ENCODE data around the gene APOD.

The APOD gene

GRCh38 chr3:195551381-195551978, 32.3 kb downstream of the APOD start:
- no peak for DNase-seq

- no peak for DNase-seq
Observed at GRCh38 chr3:195550723-195551122, 33.0 kb downstream of the APOD start.

GRCh38 chr3:195549931-195550519, 33.7 kb downstream of the APOD start:
- peak; percentile 15 for DNase-seq

- no peak for DNase-seq
Observed at GRCh38 chr3:195548987-195549386, 34.8 kb downstream of the APOD start.

GRCh38 chr3:195548501-195548900, 35.2 kb downstream of the APOD start:
- no peak for DNase-seq

GRCh38 chr3:195548006-195548405, 35.7 kb downstream of the APOD start:
- no peak for DNase-seq

- DNase-seq = peak; percentile 80
Observed at GRCh38 chr3:195546130-195546560, 37.6 kb downstream of the APOD start.

- no peak for DNase-seq
Observed at GRCh38 chr3:195544634-195545033, 39.1 kb downstream of the APOD start.

GRCh38 chr3:195544230-195544536, 39.6 kb downstream of the APOD start:
- no peak for DNase-seq

GRCh38 chr3:195543500-195544229, 40.1 kb downstream of the APOD start:
- DNase-seq = no peak

- peak; percentile 92 for DNase-seq
Observed at GRCh38 chr3:195542698-195543499, 40.8 kb downstream of the APOD start, which contains the start of gene PPP1R2. PPP1R2 (minus strand) TSS chr3:195543325; CDS start chr3:195543025, 300 bp downstream.

- peak; percentile 68 for DNase-seq
Observed at GRCh38 chr3:195542316-195542697, 41.4 kb downstream of the APOD start.

GRCh38 chr3:195540511-195540910, 43.2 kb downstream of the APOD start:
- no peak for DNase-seq

GRCh38 chr3:195540027-195540426, 43.7 kb downstream of the APOD start:
- DNase-seq = no peak

GRCh38 chr3:195539479-195539878, 44.3 kb downstream of the APOD start:
- DNase-seq = no peak

GRCh38 chr3:195537995-195538394, 45.7 kb downstream of the APOD start:
- DNase-seq = no peak

GRCh38 chr3:195535293-195535692, 48.4 kb downstream of the APOD start:
- DNase-seq = no peak

- DNase-seq = no peak
Observed at GRCh38 chr3:195532834-195533233, 50.9 kb downstream of the APOD start.

- no peak for DNase-seq
Observed at GRCh38 chr3:195532345-195532744, 51.4 kb downstream of the APOD start.

GRCh38 chr3:195531683-195532082, 52.1 kb downstream of the APOD start:
- no peak for DNase-seq

GRCh38 chr3:195526492-195526891, 57.2 kb downstream of the APOD start:
- DNase-seq = no peak

- no peak for DNase-seq
Observed at GRCh38 chr3:195524171-195524896, 59.4 kb downstream of the APOD start.
